ENCODE results near the gene CDH23.

The CDH23 gene

GRCh38 chr10:71753091-71753959 is 356.6 kb downstream of the CDH23 start:
- peak in 22 of 51 donors; percentile 18 to 60 (median 40) for DNase-seq

GRCh38 chr10:71753960-71754505 is 357.3 kb downstream of the CDH23 start:
- no peak for DNase-seq

- DNase-seq = no peak
Measured at GRCh38 chr10:71754562-71754961, 357.8 kb downstream of the CDH23 start.

- no peak for DNase-seq
Measured at GRCh38 chr10:71755179-71755879, 358.6 kb downstream of the CDH23 start.

GRCh38 chr10:71756311-71757191 is 359.8 kb downstream of the CDH23 start:
- peak in 9 of 51 donors; percentile 18 to 73 (median 36) for DNase-seq

- DNase-seq = peak in 23 of 51 donors; percentile 16 to 73 (median 52)
Measured at GRCh38 chr10:71757399-71757922, 360.7 kb downstream of the CDH23 start.

GRCh38 chr10:71761105-71761511 is 364.4 kb downstream of the CDH23 start:
- no peak for DNase-seq

GRCh38 chr10:71761541-71762113 is 364.9 kb downstream of the CDH23 start:
- DNase-seq = no peak

- no peak for DNase-seq
Measured at GRCh38 chr10:71762324-71762723, 365.6 kb downstream of the CDH23 start.

GRCh38 chr10:71763352-71764127 is 366.8 kb downstream of the CDH23 start:
- DNase-seq = no peak

GRCh38 chr10:71765176-71765904 is 368.6 kb downstream of the CDH23 start:
- peak in 4 of 51 donors; percentile 41 to 59 (median 42) for DNase-seq

- no peak for DNase-seq
Measured at GRCh38 chr10:71765906-71766716, 369.4 kb downstream of the CDH23 start.

- DNase-seq = no peak
Measured at GRCh38 chr10:71766717-71767419, 370.1 kb downstream of the CDH23 start.

GRCh38 chr10:71767420-71768035 is 370.8 kb downstream of the CDH23 start:
- DNase-seq = no peak

- no peak for DNase-seq
Measured at GRCh38 chr10:71769279-71769823, 372.6 kb downstream of the CDH23 start.

- DNase-seq = no peak
Measured at GRCh38 chr10:71770255-71770654, 373.5 kb downstream of the CDH23 start.

GRCh38 chr10:71770789-71771188 is 374.1 kb downstream of the CDH23 start:
- DNase-seq = peak in 2 of 51 donors; percentile 22 to 24

Measured in hypothalamus (tissue), 51 donors.